ENCODE measurements around the gene CISD3.

DNA sequence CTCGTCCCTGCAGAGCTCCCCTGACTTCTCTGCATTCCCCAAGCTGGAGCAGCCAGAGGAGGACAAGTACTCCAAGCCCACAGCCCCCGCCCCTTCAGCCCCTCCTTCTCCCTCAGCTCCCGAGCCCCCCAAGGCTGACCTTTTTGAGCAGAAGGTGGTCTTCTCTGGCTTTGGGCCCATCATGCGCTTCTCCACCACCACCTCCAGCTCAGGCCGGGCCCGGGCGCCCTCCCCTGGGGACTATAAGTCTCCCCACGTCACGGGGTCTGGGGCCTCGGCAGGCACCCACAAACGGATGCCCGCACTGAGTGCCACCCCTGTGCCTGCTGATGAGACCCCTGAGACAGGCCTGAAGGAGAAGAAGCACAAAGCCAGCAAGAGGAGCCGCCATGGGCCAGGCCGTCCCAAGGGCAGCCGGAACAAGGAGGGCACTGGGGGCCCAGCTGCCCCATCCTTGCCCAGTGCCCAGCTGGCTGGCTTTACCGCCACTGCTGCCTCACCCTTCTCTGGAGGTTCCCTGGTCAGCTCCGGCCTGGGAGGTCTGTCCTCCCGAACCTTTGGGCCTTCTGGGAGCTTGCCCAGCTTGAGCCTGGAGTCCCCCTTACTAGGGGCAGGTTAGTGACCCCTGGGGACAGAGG lies 13.7 kb upstream of the CISD3 start:
- TF ChIP-seq, protein P1, sequence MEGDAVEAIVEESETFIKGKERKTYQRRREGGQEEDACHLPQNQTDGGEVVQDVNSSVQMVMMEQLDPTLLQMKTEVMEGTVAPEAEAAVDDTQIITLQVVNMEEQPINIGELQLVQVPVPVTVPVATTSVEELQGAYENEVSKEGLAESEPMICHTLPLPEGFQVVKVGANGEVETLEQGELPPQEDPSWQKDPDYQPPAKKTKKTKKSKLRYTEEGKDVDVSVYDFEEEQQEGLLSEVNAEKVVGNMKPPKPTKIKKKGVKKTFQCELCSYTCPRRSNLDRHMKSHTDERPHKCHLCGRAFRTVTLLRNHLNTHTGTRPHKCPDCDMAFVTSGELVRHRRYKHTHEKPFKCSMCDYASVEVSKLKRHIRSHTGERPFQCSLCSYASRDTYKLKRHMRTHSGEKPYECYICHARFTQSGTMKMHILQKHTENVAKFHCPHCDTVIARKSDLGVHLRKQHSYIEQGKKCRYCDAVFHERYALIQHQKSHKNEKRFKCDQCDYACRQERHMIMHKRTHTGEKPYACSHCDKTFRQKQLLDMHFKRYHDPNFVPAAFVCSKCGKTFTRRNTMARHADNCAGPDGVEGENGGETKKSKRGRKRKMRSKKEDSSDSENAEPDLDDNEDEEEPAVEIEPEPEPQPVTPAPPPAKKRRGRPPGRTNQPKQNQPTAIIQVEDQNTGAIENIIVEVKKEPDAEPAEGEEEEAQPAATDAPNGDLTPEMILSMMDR (IDR thresholded peaks at IDR 0.05), result no peak
- no peak for TF ChIP-seq POLR2A (IDR thresholded peaks at IDR 0.05)
